ENCODE measurements around the gene CTNND1.
"Not testable (repeated sequence)": the region's sequence is repeated elsewhere in the genome, so short reads cannot be mapped to it uniquely, and the experiment has no call there.

The CTNND1 gene

DNA sequence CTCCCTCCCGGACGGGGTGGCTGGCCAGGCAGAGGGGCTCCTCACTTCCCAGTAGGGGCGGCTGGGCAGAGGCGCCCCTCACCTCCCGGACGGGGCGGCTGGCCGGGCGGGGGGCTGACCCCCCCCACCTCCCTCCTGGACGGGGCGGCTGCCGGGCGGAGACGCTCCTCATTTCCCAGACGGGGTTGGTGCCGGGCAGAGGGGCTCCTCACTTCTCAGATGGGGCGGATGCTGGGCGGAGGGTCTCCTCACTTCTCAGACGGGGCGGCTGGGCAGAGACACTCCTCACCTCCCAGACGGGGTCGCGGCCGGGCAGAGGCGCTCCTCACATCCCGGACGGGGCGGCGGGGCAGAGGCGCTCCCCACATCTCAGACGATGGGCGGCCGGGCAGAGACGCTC, 44.9 kb upstream of the CTNND1 start:
- not testable (repeated sequence) for H2BK120ac ChIP-seq (ENCODE audit: low read depth, low read length); H3K18ac ChIP-seq (ENCODE audit: low read length); H3K9ac ChIP-seq (ENCODE audit: low read depth, low read length, poor library complexity); H2AK5ac ChIP-seq (ENCODE audit: low read depth, low read length); H3K4me1 ChIP-seq (ENCODE audit: control insufficient read depth in 2 of 2, insufficient read depth in 1 of 2, low read depth in 1 of 2, low read length in 2 of 2); H4K8ac ChIP-seq (ENCODE audit: low read depth, low read length); H4K91ac ChIP-seq (ENCODE audit: low read depth, low read length, poor library complexity); H2BK5ac ChIP-seq (ENCODE audit: low read length); DNase-seq (ENCODE audit: low spot score); H3K4ac ChIP-seq (ENCODE audit: low read length); H3K4me3 ChIP-seq (ENCODE audit: low read length in 2 of 2); H3K9me3 ChIP-seq (replicated peaks in 1 of 2; ENCODE audit: control insufficient read depth in 2 of 2, insufficient read depth in 1 of 2, low read depth in 1 of 2, low read length in 2 of 2); H2AFZ ChIP-seq (ENCODE audit: low read length); H3K79me1 ChIP-seq (ENCODE audit: low read depth, low read length); H2BK12ac ChIP-seq (ENCODE audit: low read length); H3K27ac ChIP-seq (replicated peaks; ENCODE audit: low read length); H3K23ac ChIP-seq (ENCODE audit: low read depth, low read length, poor library complexity); H3K4me2 ChIP-seq (ENCODE audit: insufficient read depth, low read length, poor library complexity, severe bottlenecking); H2BK15ac ChIP-seq (ENCODE audit: low read length); H3K27me3 ChIP-seq (ENCODE audit: control insufficient read depth in 3 of 3, insufficient read depth in 3 of 3, low read depth in 1 of 3, low read length in 3 of 3); H3K14ac ChIP-seq (ENCODE audit: low read length)
- H3K36me3 ChIP-seq (replicated peaks in 1 of 2; ENCODE audit: control insufficient read depth in 2 of 2, insufficient read depth in 2 of 2, low read length in 2 of 2): peaks cover 7 to 38% of the 10 kb centered on the region in 2 donors
- no CpG with 5 or more reads among the region's 34 CpGs for WGBS, 2 donors (ENCODE audit: extremely low coverage in 2 of 2, insufficient read length in 2 of 2, insufficient replicate concordance in 1 of 2)

DNA sequence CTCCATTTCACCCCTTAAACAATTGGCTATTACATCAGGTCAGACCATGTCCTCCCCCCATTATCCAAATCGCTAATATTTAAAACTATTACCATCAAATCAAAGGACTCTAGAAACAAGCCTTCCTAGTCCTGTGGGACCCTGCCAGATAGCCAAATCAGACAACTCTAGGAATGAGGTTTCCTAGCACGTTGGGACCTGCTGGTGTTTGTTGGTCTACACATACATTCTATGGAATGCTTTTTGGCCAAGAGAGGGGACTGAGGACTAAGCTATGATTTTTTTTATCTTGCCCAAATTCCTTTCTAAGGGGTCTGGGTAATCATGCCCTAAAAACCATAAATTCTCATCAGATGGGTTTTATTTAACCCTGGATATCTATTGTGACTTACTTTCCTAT, 34.4 kb upstream of the CTNND1 start:
- Histone ChIP-seq H3K4ac (ENCODE audit: low read length) (no peak overlapping the region), H2AK5ac (ENCODE audit: low read depth, low read length) (no peak overlapping the region), H3K18ac (ENCODE audit: low read length) (no peak overlapping the region), H3K79me1 (ENCODE audit: low read depth, low read length) (no peaks in the 10 kb centered on the region), H2BK15ac (ENCODE audit: low read length) (no peak overlapping the region), H2BK120ac (ENCODE audit: low read depth, low read length) (no peak overlapping the region), H3K27me3 (ENCODE audit: control insufficient read depth in 3 of 3, insufficient read depth in 3 of 3, low read depth in 1 of 3, low read length in 3 of 3) (no peaks in the 10 kb centered on the region), H3K36me3 (replicated peaks in 1 of 2; ENCODE audit: control insufficient read depth in 2 of 2, insufficient read depth in 2 of 2, low read length in 2 of 2) (peaks cover 2 to 38% of the 10 kb centered on the region in 2 donors), H2BK5ac (ENCODE audit: low read length) (no peak overlapping the region), H3K14ac (ENCODE audit: low read length) (no peak overlapping the region), H3K4me1 (ENCODE audit: control insufficient read depth in 2 of 2, insufficient read depth in 1 of 2, low read depth in 1 of 2, low read length in 2 of 2) (no peaks in the 10 kb centered on the region), H3K23ac (ENCODE audit: low read depth, low read length, poor library complexity) (no peak overlapping the region), H4K8ac (ENCODE audit: low read depth, low read length) (no peak overlapping the region), H3K4me3 (ENCODE audit: low read length in 2 of 2) (no peak overlapping the region), H3K27ac (replicated peaks; ENCODE audit: low read length) (no peak overlapping the region), H3K9ac (ENCODE audit: low read depth, low read length, poor library complexity) (no peak overlapping the region), H3K4me2 (ENCODE audit: insufficient read depth, low read length, poor library complexity, severe bottlenecking) (no peak overlapping the region), H2BK12ac (ENCODE audit: low read length) (no peak overlapping the region), H4K91ac (ENCODE audit: low read depth, low read length, poor library complexity) (no peak overlapping the region), H3K9me3 (replicated peaks in 1 of 2; ENCODE audit: control insufficient read depth in 2 of 2, insufficient read depth in 1 of 2, low read depth in 1 of 2, low read length in 2 of 2) (no peaks in the 10 kb centered on the region), H2AFZ (ENCODE audit: low read length) (no peak overlapping the region)
- no CpG with 5 or more reads among the region's 2 CpGs for WGBS, 2 donors (ENCODE audit: extremely low coverage in 2 of 2, insufficient read length in 2 of 2, insufficient replicate concordance in 1 of 2)
- DNase-seq (ENCODE audit: low spot score): no peak

DNA sequence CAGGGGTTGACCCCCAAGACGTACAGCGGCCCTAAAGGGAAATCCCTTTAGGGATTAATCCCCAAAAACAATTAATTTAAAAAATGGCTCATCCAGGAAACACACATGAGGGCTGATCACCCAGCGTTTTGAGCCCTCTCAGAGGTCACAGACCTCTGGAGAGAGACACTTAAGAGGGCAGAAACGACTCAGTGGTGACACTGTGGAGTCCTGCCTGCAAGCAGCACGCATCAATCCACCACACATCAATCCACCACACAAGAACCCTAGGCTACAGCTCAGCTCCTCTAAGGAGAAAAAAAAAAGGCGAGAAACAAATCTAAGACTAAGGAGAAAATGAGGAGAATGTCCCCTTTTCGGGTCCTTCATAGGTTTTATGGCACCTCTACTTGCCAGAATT, 32.8 kb upstream of the CTNND1 start:
- H3K4me2 ChIP-seq (ENCODE audit: insufficient read depth, low read length, poor library complexity, severe bottlenecking): no peak overlapping the region
- H3K4me1 ChIP-seq (ENCODE audit: control insufficient read depth in 2 of 2, insufficient read depth in 1 of 2, low read depth in 1 of 2, low read length in 2 of 2): no peaks in the 10 kb centered on the region
- no peaks in the 10 kb centered on the region for H3K27me3 ChIP-seq (ENCODE audit: control insufficient read depth in 3 of 3, insufficient read depth in 3 of 3, low read depth in 1 of 3, low read length in 3 of 3)
- H3K4ac ChIP-seq (ENCODE audit: low read length): no peak overlapping the region
- no peak overlapping the region for H3K27ac ChIP-seq (replicated peaks; ENCODE audit: low read length)
- H2BK12ac ChIP-seq (ENCODE audit: low read length): no peak overlapping the region
- H2BK15ac ChIP-seq (ENCODE audit: low read length): no peak overlapping the region
- no peak overlapping the region for H3K23ac ChIP-seq (ENCODE audit: low read depth, low read length, poor library complexity)
- H4K8ac ChIP-seq (ENCODE audit: low read depth, low read length): no peak overlapping the region
- no peak overlapping the region for H2BK120ac ChIP-seq (ENCODE audit: low read depth, low read length)
- peaks cover 3 to 34% of the 10 kb centered on the region in 2 donors for H3K36me3 ChIP-seq (replicated peaks in 1 of 2; ENCODE audit: control insufficient read depth in 2 of 2, insufficient read depth in 2 of 2, low read length in 2 of 2)
- no peaks in the 10 kb centered on the region for H3K79me1 ChIP-seq (ENCODE audit: low read depth, low read length)
- no peaks in the 10 kb centered on the region for H3K9me3 ChIP-seq (replicated peaks in 1 of 2; ENCODE audit: control insufficient read depth in 2 of 2, insufficient read depth in 1 of 2, low read depth in 1 of 2, low read length in 2 of 2)
- no peak for DNase-seq (ENCODE audit: low spot score)
- no peak overlapping the region for H3K18ac ChIP-seq (ENCODE audit: low read length)
- H3K14ac ChIP-seq (ENCODE audit: low read length): no peak overlapping the region
- H2BK5ac ChIP-seq (ENCODE audit: low read length): no peak overlapping the region
- no peak overlapping the region for H2AFZ ChIP-seq (ENCODE audit: low read length)
- H3K4me3 ChIP-seq (ENCODE audit: low read length in 2 of 2): no peak overlapping the region
- no CpG with 5 or more reads among the region's 7 CpGs for WGBS, 2 donors (ENCODE audit: extremely low coverage in 2 of 2, insufficient read length in 2 of 2, insufficient replicate concordance in 1 of 2)
- no peak overlapping the region for H4K91ac ChIP-seq (ENCODE audit: low read depth, low read length, poor library complexity)
- no peak overlapping the region for H2AK5ac ChIP-seq (ENCODE audit: low read depth, low read length)
- H3K9ac ChIP-seq (ENCODE audit: low read depth, low read length, poor library complexity): no peak overlapping the region

DNA sequence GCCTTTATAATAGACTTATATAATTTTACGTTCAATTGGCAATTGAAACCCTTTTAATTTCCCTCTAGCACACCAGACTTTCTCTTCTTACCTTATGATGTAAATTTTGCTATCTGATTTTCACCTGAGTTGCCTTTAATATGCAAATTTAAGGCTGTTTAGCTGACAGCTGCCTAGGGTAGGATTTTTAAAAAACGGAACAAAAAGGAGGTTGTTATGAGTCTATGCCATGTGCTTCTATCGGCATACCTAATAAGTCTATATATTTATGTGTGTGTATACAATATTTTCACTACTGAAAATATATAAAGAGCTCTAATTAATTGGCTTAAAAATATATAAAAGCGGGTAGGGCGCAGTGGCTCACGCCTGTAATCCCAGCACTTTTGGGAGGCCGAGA, 32.1 kb upstream of the CTNND1 start:
- Histone ChIP-seq H2BK12ac (ENCODE audit: low read length) (no peak overlapping the region), H2AFZ (ENCODE audit: low read length) (no peak overlapping the region), H3K27ac (replicated peaks; ENCODE audit: low read length) (no peak overlapping the region), H3K23ac (ENCODE audit: low read depth, low read length, poor library complexity) (no peak overlapping the region), H3K4ac (ENCODE audit: low read length) (no peak overlapping the region), H3K18ac (ENCODE audit: low read length) (no peak overlapping the region), H3K4me2 (ENCODE audit: insufficient read depth, low read length, poor library complexity, severe bottlenecking) (no peak overlapping the region), H2BK15ac (ENCODE audit: low read length) (no peak overlapping the region), H3K4me1 (ENCODE audit: control insufficient read depth in 2 of 2, insufficient read depth in 1 of 2, low read depth in 1 of 2, low read length in 2 of 2) (no peaks in the 10 kb centered on the region), H3K36me3 (replicated peaks in 1 of 2; ENCODE audit: control insufficient read depth in 2 of 2, insufficient read depth in 2 of 2, low read length in 2 of 2) (peaks cover 3 to 33% of the 10 kb centered on the region in 2 donors), H3K79me1 (ENCODE audit: low read depth, low read length) (no peaks in the 10 kb centered on the region), H2BK5ac (ENCODE audit: low read length) (no peak overlapping the region), H3K14ac (ENCODE audit: low read length) (no peak overlapping the region), H3K9me3 (replicated peaks in 1 of 2; ENCODE audit: control insufficient read depth in 2 of 2, insufficient read depth in 1 of 2, low read depth in 1 of 2, low read length in 2 of 2) (no peaks in the 10 kb centered on the region), H4K91ac (ENCODE audit: low read depth, low read length, poor library complexity) (no peak overlapping the region), H4K8ac (ENCODE audit: low read depth, low read length) (no peak overlapping the region), H3K27me3 (ENCODE audit: control insufficient read depth in 3 of 3, insufficient read depth in 3 of 3, low read depth in 1 of 3, low read length in 3 of 3) (no peaks in the 10 kb centered on the region), H3K4me3 (ENCODE audit: low read length in 2 of 2) (no peak overlapping the region), H3K9ac (ENCODE audit: low read depth, low read length, poor library complexity) (no peak overlapping the region), H2BK120ac (ENCODE audit: low read depth, low read length) (no peak overlapping the region), H2AK5ac (ENCODE audit: low read depth, low read length) (no peak overlapping the region)
- WGBS, 2 donors (ENCODE audit: extremely low coverage in 2 of 2, insufficient read length in 2 of 2, insufficient replicate concordance in 1 of 2): no CpG with 5 or more reads among the region's 7 CpGs
- DNase-seq (ENCODE audit: low spot score): no peak
